CD14-positive monocyte (primary cell): Measurements from ENCODE around the gene TMEM181. TPM values are rescaled to one million over a fixed set of nuclear protein-coding genes. Genes with fewer than 3 reads are reported as not detected.
A peak's percentile ranks its signal among the peaks of the same experiment; 100 is the strongest.

Source experiments
- DNase-seq, 3 donors: peaks; one replicate each; pipeline ENCODE4 v3.0.0-alpha.2; 2011 to 2022
- H2AFZ ChIP-seq: 2 replicates; pipeline ENCODE4 v1.6.0; 2012; ENCODE audit warnings: mild to moderate bottlenecking, low read depth, low read length, inconsistent platforms; ENCODE audit not compliant: insufficient read depth, poor library complexity, severe bottlenecking
- H3K27ac ChIP-seq, 2 donors: 1 replicate in 1 of 2; 2 replicates in 1 of 2; pipeline ENCODE4 v1.5.1; 2012 to 2013; ENCODE audit warnings: low read length in 2 of 2, control low read depth in 1 of 2, inconsistent platforms in 1 of 2, low read depth in 1 of 2, mild to moderate bottlenecking in 1 of 2
- H3K27me3 ChIP-seq, 2 donors: one replicate each; pipeline versions ENCODE4 v1.6.0 to v1.6.1; 2011 to 2013; ENCODE audit warnings: low read length in 2 of 2; ENCODE audit not compliant: control insufficient read depth in 2 of 2, insufficient read depth in 2 of 2
- H3K36me3 ChIP-seq, 2 donors: replicated peaks in 1 of 2; 1 replicate in 1 of 2; 2 replicates in 1 of 2; pipeline versions ENCODE4 v1.5.1 to v1.6.1; 2012 to 2013; ENCODE audit warnings: low read length in 2 of 2, control low read depth in 1 of 2, inconsistent platforms in 1 of 2, mild to moderate bottlenecking in 1 of 2; ENCODE audit not compliant: insufficient read depth in 2 of 2, control insufficient read depth in 1 of 2
- H3K4me1 ChIP-seq, 2 donors: 1 replicate in 1 of 2; 2 replicates in 1 of 2; pipeline versions ENCODE4 v1.5.1 to v1.6.1; 2012 to 2013; ENCODE audit warnings: low read length in 2 of 2, control low read depth in 1 of 2, inconsistent platforms in 1 of 2, mild to moderate bottlenecking in 1 of 2, moderate library complexity in 1 of 2; ENCODE audit not compliant: insufficient read depth in 2 of 2, control insufficient read depth in 1 of 2
- H3K4me2 ChIP-seq: replicated peaks from 2 replicates; pipeline ENCODE3; 2012; ENCODE audit warnings: low read length, moderate library complexity, mild to moderate bottlenecking; ENCODE audit not compliant: poor library complexity, severe bottlenecking; ENCODE audit errors: extremely low read depth
- H3K4me3 ChIP-seq, 3 experiments: fragments of 200-600 bp in 1 of 3; sonication (generic) in 1 of 3; replicated peaks in 1 of 3; 1 replicate in 2 of 3; 2 replicates in 1 of 3; pipeline ENCODE4 v1.5.1; 2011 to 2013; ENCODE audit warnings: low read length in 3 of 3, mild to moderate bottlenecking in 3 of 3, control low read depth in 2 of 3, low read depth in 2 of 3, inconsistent platforms in 1 of 3, moderate library complexity in 1 of 3
- H3K79me2 ChIP-seq: 2 replicates; pipeline ENCODE4 v1.6.0; 2012; ENCODE audit warnings: mild to moderate bottlenecking, control low read depth, inconsistent platforms, low read length, moderate library complexity; ENCODE audit not compliant: insufficient read depth
- H3K9ac ChIP-seq: 2 replicates; pipeline ENCODE4 v1.6.0; 2017; ENCODE audit warnings: low read length, mild to moderate bottlenecking; ENCODE audit not compliant: insufficient read depth, poor library complexity, severe bottlenecking
- H3K9me3 ChIP-seq, 2 donors: replicated peaks in 1 of 2; 1 replicate in 1 of 2; 2 replicates in 1 of 2; pipeline versions ENCODE4 v1.5.1 to v1.6.1; 2012 to 2013; ENCODE audit warnings: low read length in 2 of 2, control low read depth in 1 of 2; ENCODE audit not compliant: control insufficient read depth in 1 of 2, insufficient read depth in 1 of 2
- H4K20me1 ChIP-seq: 2 replicates; pipeline ENCODE4 v1.6.0; 2012; ENCODE audit warnings: mild to moderate bottlenecking, low read length, control low read depth, moderate library complexity; ENCODE audit not compliant: insufficient read depth
- H3K27ac Mint-ChIP-seq, 7 donors: one replicate each; pipeline ENCODE4 v1.8.0; 2020; ENCODE audit warnings: mild to moderate bottlenecking in 7 of 7, mixed read lengths in 7 of 7, moderate library complexity in 6 of 7, inconsistent platforms in 2 of 7
- H3K27me3 Mint-ChIP-seq, 3 donors: one replicate each; pipeline ENCODE4 v1.8.0; 2021 to 2022; ENCODE audit warnings: low read depth in 3 of 3, mild to moderate bottlenecking in 3 of 3, mixed read lengths in 3 of 3, moderate library complexity in 3 of 3, inconsistent platforms in 1 of 3
- H3K36me3 Mint-ChIP-seq, 2 donors: one replicate each; pipeline ENCODE4 v1.8.0; 2020; ENCODE audit warnings: mixed read lengths in 2 of 2, inconsistent platforms in 1 of 2, mild to moderate bottlenecking in 1 of 2
- H3K4me1 Mint-ChIP-seq: one replicate; pipeline ENCODE4 v1.8.0; 2020; ENCODE audit warnings: mild to moderate bottlenecking, mixed read lengths
- H3K4me3 Mint-ChIP-seq, 2 donors: one replicate each; pipeline ENCODE4 v1.8.0; 2020; ENCODE audit warnings: mild to moderate bottlenecking in 2 of 2, mixed read lengths in 2 of 2, moderate library complexity in 1 of 2
- H3K9me3 Mint-ChIP-seq, 7 donors: one replicate each; pipeline ENCODE4 v1.8.0; 2020 to 2022; ENCODE audit warnings: mixed read lengths in 7 of 7, mild to moderate bottlenecking in 6 of 7, moderate library complexity in 6 of 7, inconsistent platforms in 2 of 7
- WGBS: methylation state at CpG from one replicate; pipeline ENCODE4 v1.1.5; 2013; ENCODE audit warnings: missing lambda C conversion rate; ENCODE audit not compliant: insufficient coverage; 5-methylcytosine and 5-hydroxymethylcytosine counted together
- intact Hi-C, 2 donors: fragments of 100-400 bp; cut with micrococcal nuclease; formaldehyde crosslinking; loops; one replicate each; pipeline versions ENCODE4 v1.15.0 to v1.15.1; 2023
- polyA plus RNA-seq, 3 donors: library from polyadenylated mRNA; depleted of rRNA in 1 of 3; unstranded in 2 of 3; stranded (reverse) in 1 of 3; fragments of 300-500 nt in 2 of 3; fragments of >200 nt in 1 of 3; fragmentation: Illumina TruSeq in 2 of 3; gene quantifications; 1 replicate in 2 of 3; 2 replicates in 1 of 3; pipeline ENCODE4 v1.2.3, GENCODE V29; 2012 to 2021
- TF ChIP-seq, protein P1 (sequence below): fragments of 200-600 bp; IDR thresholded peaks from one replicate; pipeline ENCODE4 v1.8.0; 2022; ENCODE audit warnings: antibody characterized with exemption, mild to moderate bottlenecking

TMEM181 gene
- polyA plus RNA-seq, 3 donors: 2.4 to 6.8 (median 2.6) TPM

DNA sequence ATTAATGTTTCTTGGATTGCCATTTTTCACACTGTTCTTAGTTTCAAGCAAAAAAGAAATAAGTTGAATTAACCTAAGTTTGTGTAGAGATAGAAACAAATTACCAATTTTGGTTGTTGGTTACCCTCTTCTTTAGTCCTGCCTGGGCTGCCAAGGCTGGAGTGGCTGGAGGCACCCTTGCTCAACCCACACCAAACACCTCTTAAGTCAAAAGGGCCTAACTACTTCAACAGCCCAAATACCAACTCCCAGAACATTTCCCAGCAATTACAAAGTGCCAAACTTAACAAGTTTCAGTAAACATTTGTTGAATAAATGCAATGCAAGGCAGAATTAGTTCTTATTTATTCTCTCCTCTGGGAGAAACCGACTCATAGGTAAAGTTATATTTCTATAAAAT is 38.1 kb upstream of the TMEM181 start:
- Mint-ChIP-seq H3K4me3 (no peak overlapping the region), H3K27me3 (peaks cover 32 to 46% (median 35%) of the 10 kb centered on the region in 3 donors), H3K9me3 (peaks cover 0 to 2% (median 0%) of the 10 kb centered on the region in 7 donors), H3K36me3 (peaks cover 0 to 4% of the 10 kb centered on the region in 2 donors), H3K27ac (no peak overlapping the region), H3K4me1 (peaks cover 10% of the 10 kb centered on the region)
- Histone ChIP-seq H3K27me3 (peaks cover 15 to 37% of the 10 kb centered on the region in 2 donors), H3K4me2 (no peak overlapping the region), H4K20me1 (no peaks in the 10 kb centered on the region), H3K36me3 (no peaks in the 10 kb centered on the region), H2AFZ (no peak overlapping the region), H3K9me3 (no peaks in the 10 kb centered on the region), H3K9ac (no peak overlapping the region), H3K4me1 (peaks cover 0 to 3% of the 10 kb centered on the region in 2 donors), H3K27ac (no peak overlapping the region), H3K79me2 (no peaks in the 10 kb centered on the region), H3K4me3 (no peak overlapping the region)
- WGBS: no CpG with 5 or more reads among the region's 1 CpG
- no peak for DNase-seq
- TF ChIP-seq, protein P1, sequence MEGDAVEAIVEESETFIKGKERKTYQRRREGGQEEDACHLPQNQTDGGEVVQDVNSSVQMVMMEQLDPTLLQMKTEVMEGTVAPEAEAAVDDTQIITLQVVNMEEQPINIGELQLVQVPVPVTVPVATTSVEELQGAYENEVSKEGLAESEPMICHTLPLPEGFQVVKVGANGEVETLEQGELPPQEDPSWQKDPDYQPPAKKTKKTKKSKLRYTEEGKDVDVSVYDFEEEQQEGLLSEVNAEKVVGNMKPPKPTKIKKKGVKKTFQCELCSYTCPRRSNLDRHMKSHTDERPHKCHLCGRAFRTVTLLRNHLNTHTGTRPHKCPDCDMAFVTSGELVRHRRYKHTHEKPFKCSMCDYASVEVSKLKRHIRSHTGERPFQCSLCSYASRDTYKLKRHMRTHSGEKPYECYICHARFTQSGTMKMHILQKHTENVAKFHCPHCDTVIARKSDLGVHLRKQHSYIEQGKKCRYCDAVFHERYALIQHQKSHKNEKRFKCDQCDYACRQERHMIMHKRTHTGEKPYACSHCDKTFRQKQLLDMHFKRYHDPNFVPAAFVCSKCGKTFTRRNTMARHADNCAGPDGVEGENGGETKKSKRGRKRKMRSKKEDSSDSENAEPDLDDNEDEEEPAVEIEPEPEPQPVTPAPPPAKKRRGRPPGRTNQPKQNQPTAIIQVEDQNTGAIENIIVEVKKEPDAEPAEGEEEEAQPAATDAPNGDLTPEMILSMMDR: no peak
- intact Hi-C loops: no loop called here

DNA sequence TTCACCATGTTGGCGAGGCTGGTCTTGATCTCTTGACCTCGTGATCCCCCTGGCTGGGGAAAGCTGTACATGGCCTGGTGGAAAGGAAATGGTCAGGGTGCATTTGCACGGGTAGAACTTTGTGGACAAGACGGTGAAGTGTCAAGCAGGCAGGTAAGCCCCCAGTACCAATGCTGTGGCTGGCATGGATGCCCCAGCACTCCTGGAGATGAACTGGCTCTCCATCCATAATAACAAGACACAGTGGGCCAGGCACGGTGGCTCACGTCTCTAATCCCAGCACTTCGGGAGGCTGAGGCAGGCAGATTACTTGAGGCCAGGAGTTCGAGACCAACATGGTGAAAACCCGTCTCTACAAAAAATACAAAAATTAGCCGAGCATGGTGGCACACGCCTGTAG is 37.3 kb upstream of the TMEM181 start:
- peaks cover 0 to 4% of the 10 kb centered on the region in 2 donors for H3K36me3 Mint-ChIP-seq
- peaks cover 9 to 30% of the 10 kb centered on the region in 2 donors for H3K27me3 ChIP-seq
- H3K4me3 ChIP-seq: no peak overlapping the region
- TF ChIP-seq, protein P1: no peak
- peaks cover 0 to 3% of the 10 kb centered on the region in 2 donors for H3K4me1 ChIP-seq
- H3K9ac ChIP-seq: no peak overlapping the region
- H3K9me3 ChIP-seq: no peaks in the 10 kb centered on the region
- 94% methylated on average over 7 of the region's 11 CpGs for WGBS
- H3K27ac ChIP-seq: no peak overlapping the region
- H3K4me2 ChIP-seq: no peak overlapping the region
- peaks cover 24 to 40% (median 27%) of the 10 kb centered on the region in 3 donors for H3K27me3 Mint-ChIP-seq
- H3K27ac Mint-ChIP-seq: peak overlapping the region in 1 of 7 donors; percentile 53
- no peak overlapping the region for H3K4me3 Mint-ChIP-seq
- DNase-seq: no peak
- no peaks in the 10 kb centered on the region for H3K79me2 ChIP-seq
- H2AFZ ChIP-seq: no peak overlapping the region
- H3K36me3 ChIP-seq: no peaks in the 10 kb centered on the region
- intact Hi-C loops: no loop called here
- peaks cover 0 to 5% (median 3%) of the 10 kb centered on the region in 7 donors for H3K9me3 Mint-ChIP-seq
- H4K20me1 ChIP-seq: no peaks in the 10 kb centered on the region
- H3K4me1 Mint-ChIP-seq: peaks cover 9% of the 10 kb centered on the region
